ENCODE data around the gene TFDP1. TPM values are rescaled to one million over a fixed set of nuclear protein-coding genes. Genes with fewer than 3 reads are reported as not detected.

The TFDP1 gene
- total RNA-seq, 1 experiment from 2014 or later: 39.4 TPM

GRCh38 chr13:113666951-113667701 is 82.6 kb downstream of the TFDP1 start, which contains the start of gene GRK1:
Gene GRK1, plus strand, starts transcription at chr13:113667219. Its CDS starts 168 bp downstream, at chr13:113667387.
- no peak for DNase-seq (ENCODE audit: low spot score)
- in situ Hi-C loops (cut with HindIII; ENCODE audit: low sequenced_read_pairs): no loop called here

GRCh38 chr13:113667771-113668490 is 83.4 kb downstream of the TFDP1 start:
- DNase-seq (ENCODE audit: low spot score): no peak

GRCh38 chr13:113668491-113668971 is 84.0 kb downstream of the TFDP1 start:
- no peak for DNase-seq (ENCODE audit: low spot score)

More at GRCh38 chr13:113667771-113668490, 83.4 kb downstream of the TFDP1 start:
- in situ Hi-C loops (cut with HindIII; ENCODE audit: low sequenced_read_pairs): no loop called here

GRCh38 chr13:113669231-113669754 is 84.7 kb downstream of the TFDP1 start:
- DNase-seq (ENCODE audit: low spot score): no peak
- in situ Hi-C loops (cut with HindIII; ENCODE audit: low sequenced_read_pairs): no loop called here

More at GRCh38 chr13:113668491-113668971, 84.0 kb downstream of the TFDP1 start:
- in situ Hi-C loops (cut with HindIII; ENCODE audit: low sequenced_read_pairs): no loop called here

GRCh38 chr13:113669755-113670341 is 85.3 kb downstream of the TFDP1 start:
- DNase-seq (ENCODE audit: low spot score): no peak
- in situ Hi-C loops (cut with HindIII; ENCODE audit: low sequenced_read_pairs): no loop called here

- DNase-seq (ENCODE audit: low spot score): no peak
- in situ Hi-C loops (cut with HindIII; ENCODE audit: low sequenced_read_pairs): no loop called here
These were observed 86.0 kb downstream of the TFDP1 start for GRCh38 chr13:113670541-113670940.

- no peak for DNase-seq (ENCODE audit: low spot score)
These were observed 86.8 kb downstream of the TFDP1 start for GRCh38 chr13:113671066-113672001.

GRCh38 chr13:113672002-113672651 is 87.6 kb downstream of the TFDP1 start:
- DNase-seq (ENCODE audit: low spot score): no peak
- in situ Hi-C loops (cut with HindIII; ENCODE audit: low sequenced_read_pairs): no loop called here

More at GRCh38 chr13:113671066-113672001, 86.8 kb downstream of the TFDP1 start:
- in situ Hi-C loops (cut with HindIII; ENCODE audit: low sequenced_read_pairs): no loop called here

Other genes with a start within 250 kb of the TFDP1 start
- gene GRTP1, start 220.6 kb upstream of the TFDP1 start, total RNA-seq (2014; rRNA removed; shearing (Covaris generic)): 26.5 and 28.6 TPM in 2 replicates
- 2.3 and 3.3 TPM in 2 replicates for gene ADPRHL1, start 131.3 kb upstream of the TFDP1 start, total RNA-seq (2014; rRNA removed; shearing (Covaris generic))
- gene DCUN1D2, start 94.0 kb upstream of the TFDP1 start, total RNA-seq (2014; rRNA removed; shearing (Covaris generic)): 6.3 and 12.7 TPM in 2 replicates
- gene ATP4B, start 73.4 kb downstream of the TFDP1 start, total RNA-seq (2014; rRNA removed; shearing (Covaris generic)): not detected in 2 replicates
- gene GRK1, start 82.5 kb downstream of the TFDP1 start, total RNA-seq (2014; rRNA removed; shearing (Covaris generic)): 0.07 TPM in 1 of 2 replicates, not detected in the other
- 1.2 TPM in 1 of 2 replicates, not detected in the other for gene TMEM255B, start 174.5 kb downstream of the TFDP1 start, total RNA-seq (2014; rRNA removed; shearing (Covaris generic))

Data from G401 (cell line).